H1 (cell line): ENCODE measurements around the gene NUBPL. TPM values are rescaled to one million over a fixed set of nuclear protein-coding genes. Genes with fewer than 3 reads are reported as not detected.

ENCODE experiments used
- CTCF ChIA-PET: fragments of 300-600 bp; sonication (Branson Sonifier 250); formaldehyde crosslinking; loops from one replicate; lab custom pipeline; 2021; ENCODE audit not compliant: partially characterized antibody; lab: Charles Lee
- POLR2A ChIA-PET: fragments of 300-600 bp; sonication (Branson Sonifier 250); formaldehyde crosslinking; loops from one replicate; lab custom pipeline; 2021; ENCODE audit warnings: inconsistent platforms; ENCODE audit not compliant: partially characterized antibody; lab: Charles Lee
- DNase-seq, 2 experiments: peaks; one replicate each; pipeline versions ENCODE4 v3.0.0 to v3.0.0-alpha.2; 2010 to 2022; ENCODE audit warnings: low spot score in 2 of 2, low read depth in 1 of 2, mixed read lengths in 1 of 2
- FAIRE-seq: peaks from 2 replicates; lab custom pipeline; 2011; peaks lifted over from hg19 to GRCh38; lab: Jason Lieb, UNC
- H2AFZ ChIP-seq: 2 replicates; pipeline ENCODE4 v1.8.1; 2012; ENCODE audit warnings: low read length, inconsistent platforms
- H2AK5ac ChIP-seq: 2 replicates; pipeline ENCODE4 v1.6.1; 2013; ENCODE audit warnings: low read depth, low read length
- H2BK120ac ChIP-seq: replicated peaks from 2 replicates; pipeline ENCODE3; 2013; ENCODE audit warnings: low read depth, low read length, inconsistent platforms
- H2BK12ac ChIP-seq: 2 replicates; pipeline ENCODE4 v1.6.1; 2013; ENCODE audit warnings: low read depth, low read length
- H2BK15ac ChIP-seq: 2 replicates; pipeline ENCODE4 v1.6.1; 2013; ENCODE audit warnings: low read length
- H2BK20ac ChIP-seq: 2 replicates; pipeline ENCODE4 v1.6.1; 2013; ENCODE audit warnings: low read length
- H2BK5ac ChIP-seq: 2 replicates; pipeline ENCODE4 v1.6.1; 2013; ENCODE audit warnings: low read depth, low read length
- H3K14ac ChIP-seq: 2 replicates; pipeline ENCODE4 v1.6.1; 2013; ENCODE audit warnings: inconsistent platforms; ENCODE audit not compliant: insufficient read length
- H3K18ac ChIP-seq: 2 replicates; pipeline ENCODE4 v1.6.1; 2013; ENCODE audit warnings: low read length; ENCODE audit errors: extremely low read depth
- H3K23ac ChIP-seq: 2 replicates; pipeline ENCODE4 v1.6.1; 2013; ENCODE audit warnings: inconsistent platforms; ENCODE audit not compliant: insufficient read length
- H3K23me2 ChIP-seq: 2 replicates; pipeline ENCODE4 v1.6.1; 2013; ENCODE audit warnings: low read depth, low read length
- H3K27ac ChIP-seq: 2 replicates; pipeline ENCODE4 v1.6.1; 2011; ENCODE audit warnings: low read depth, low read length, inconsistent platforms
- H3K27me3 ChIP-seq, 4 experiments: replicated peaks in 1 of 4; 1 replicate in 1 of 4; 2 replicates in 3 of 4; pipeline versions ENCODE4 v1.6.1 to v1.8.1; 2011 to 2013; ENCODE audit warnings: low read length in 3 of 4, mild to moderate bottlenecking in 3 of 4, inconsistent platforms in 2 of 4, mixed read lengths in 2 of 4, moderate library complexity in 1 of 4; ENCODE audit not compliant: control insufficient read depth in 3 of 4, insufficient read depth in 3 of 4; ENCODE audit errors: extremely low read depth in 1 of 4
- H3K36me3 ChIP-seq, 4 experiments: 2 replicates each; pipeline versions ENCODE4 v1.6.1 to v1.8.1; 2011 to 2013; ENCODE audit warnings: mild to moderate bottlenecking in 4 of 4, low read length in 3 of 4, moderate library complexity in 2 of 4, control low read depth in 1 of 4, inconsistent platforms in 1 of 4; ENCODE audit not compliant: insufficient read depth in 4 of 4, control insufficient read depth in 2 of 4
- H3K4ac ChIP-seq: replicated peaks from 2 replicates; pipeline ENCODE3; 2013; ENCODE audit warnings: low read length, low read depth, mixed read lengths, inconsistent platforms; ENCODE audit not compliant: insufficient read length
- H3K4me1 ChIP-seq, 4 experiments: replicated peaks in 1 of 4; 1 replicate in 1 of 4; 2 replicates in 3 of 4; pipeline versions ENCODE4 v1.6.1 to v1.8.1; 2011 to 2013; ENCODE audit warnings: low read length in 3 of 4, inconsistent platforms in 2 of 4, mixed read lengths in 1 of 4; ENCODE audit not compliant: insufficient read depth in 4 of 4, control insufficient read depth in 3 of 4
- H3K4me2 ChIP-seq, 2 experiments: 2 replicates each; pipeline versions ENCODE4 v1.6.1 to v1.8.1; 2011 to 2013; ENCODE audit warnings: low read depth in 2 of 2, low read length in 2 of 2, control low read depth in 1 of 2, inconsistent platforms in 1 of 2, mild to moderate bottlenecking in 1 of 2; ENCODE audit not compliant: insufficient read depth in 1 of 2
- H3K4me3 ChIP-seq, 4 experiments: fragments of 200-600, 300-600 bp in 1 of 4; sonication (generic), shearing (Covaris generic), sonication (Bioruptor Twin) in 1 of 4; 2 replicates each; pipeline versions ENCODE4 v1.5.1 to v1.8.1; 2011 to 2016; ENCODE audit warnings: low read length in 4 of 4, low read depth in 3 of 4, control low read depth in 2 of 4, inconsistent platforms in 2 of 4, mild to moderate bottlenecking in 2 of 4, mixed read lengths in 1 of 4, moderate library complexity in 1 of 4; ENCODE audit not compliant: insufficient read depth in 2 of 4; ENCODE audit errors: extremely low read depth in 1 of 4
- H3K56ac ChIP-seq: replicated peaks from 2 replicates; pipeline ENCODE3; 2013; ENCODE audit warnings: low read depth, mild to moderate bottlenecking, mixed read lengths, low read length, inconsistent platforms; ENCODE audit not compliant: insufficient read length
- H3K79me1 ChIP-seq: 2 replicates; pipeline ENCODE4 v1.6.1; 2013; ENCODE audit warnings: low read depth, low read length, control low read depth
- H3K79me2 ChIP-seq, 2 experiments: 2 replicates each; pipeline versions ENCODE4 v1.6.1 to v1.8.1; 2012 to 2013; ENCODE audit warnings: low read length in 2 of 2, mild to moderate bottlenecking in 2 of 2, inconsistent platforms in 1 of 2; ENCODE audit not compliant: insufficient read depth in 2 of 2, control insufficient read depth in 1 of 2
- H3K9ac ChIP-seq, 4 experiments: replicated peaks in 1 of 4; 1 replicate in 1 of 4; 2 replicates in 3 of 4; pipeline versions ENCODE4 v1.6.1 to v1.8.1; 2011 to 2013; ENCODE audit warnings: low read depth in 3 of 4, low read length in 3 of 4, control low read depth in 2 of 4, mild to moderate bottlenecking in 2 of 4, moderate library complexity in 2 of 4, inconsistent platforms in 1 of 4; ENCODE audit errors: extremely low read depth in 1 of 4
- H3K9me3 ChIP-seq, 2 experiments: 2 replicates each; pipeline versions ENCODE4 v1.6.1 to v1.8.1; 2012 to 2013; ENCODE audit warnings: mild to moderate bottlenecking in 2 of 2, moderate library complexity in 2 of 2, control low read depth in 1 of 2, inconsistent platforms in 1 of 2, low read depth in 1 of 2, low read length in 1 of 2, mixed read lengths in 1 of 2; ENCODE audit not compliant: insufficient read depth in 2 of 2
- H4K20me1 ChIP-seq, 2 experiments: replicated peaks in 1 of 2; 2 replicates each; pipeline versions ENCODE3 to v1.8.1; 2011 to 2013; ENCODE audit warnings: inconsistent platforms in 2 of 2, low read length in 2 of 2, mild to moderate bottlenecking in 1 of 2; ENCODE audit not compliant: insufficient read depth in 2 of 2, control insufficient read depth in 1 of 2
- H4K5ac ChIP-seq: 2 replicates; pipeline ENCODE4 v1.6.1; 2013; ENCODE audit warnings: low read length, low read depth, mixed read lengths, inconsistent platforms; ENCODE audit not compliant: insufficient read length
- H4K8ac ChIP-seq: 2 replicates; pipeline ENCODE4 v1.8.0; 2013; ENCODE audit warnings: mild to moderate bottlenecking, moderate library complexity, low read length, inconsistent platforms; ENCODE audit not compliant: insufficient read depth; ENCODE audit errors: extremely low read depth
- H4K91ac ChIP-seq: replicated peaks from 2 replicates; pipeline ENCODE3; 2013; ENCODE audit warnings: low read length, mixed read lengths, inconsistent platforms; ENCODE audit not compliant: insufficient read length
- BACH1 ChIP-seq: IDR thresholded peaks from 2 replicates; pipeline ENCODE4 v1.6.1; 2012; ENCODE audit warnings: low read length, improper control_type of control experiment
- CBX8 ChIP-seq: fragments of 300-800, 300-1000 bp; sonication (generic); IDR thresholded peaks from 2 replicates; pipeline ENCODE4 v1.7.1; 2016; ENCODE audit warnings: low read depth, low read length, borderline replicate concordance
- CHD1 ChIP-seq: IDR thresholded peaks from 2 replicates; pipeline ENCODE4 v1.6.1; 2012; ENCODE audit warnings: low read depth, low read length, improper control_type of control experiment
- EGR1 ChIP-seq: IDR thresholded peaks from 2 replicates; pipeline ENCODE4 v1.6.1; 2011; ENCODE audit warnings: low read depth, low read length, borderline replicate concordance
- GTF2F1 ChIP-seq: IDR thresholded peaks from 2 replicates; pipeline ENCODE4 v1.6.1; 2012; ENCODE audit warnings: low read depth, low read length, improper control_type of control experiment, borderline replicate concordance
- RBBP5 ChIP-seq: IDR thresholded peaks from 2 replicates; pipeline ENCODE4 v1.7.1; 2012; ENCODE audit warnings: low read depth, mild to moderate bottlenecking, inconsistent platforms, low read length, moderate library complexity, borderline replicate concordance
- SAP30 ChIP-seq: fragments of 300-600 bp; sonication (generic); IDR thresholded peaks from 2 replicates; pipeline ENCODE4 v1.7.1; 2012; ENCODE audit warnings: low read length, moderate library complexity, mild to moderate bottlenecking, inconsistent platforms; ENCODE audit not compliant: insufficient read depth, insufficient replicate concordance
- SUZ12 ChIP-seq: fragments of 200-600 bp; sonication (generic); IDR thresholded peaks from 2 replicates; pipeline ENCODE4 v1.6.1; 2012; ENCODE audit warnings: mild to moderate bottlenecking, inconsistent platforms, low read length, moderate library complexity, mixed read lengths
- TCF12 ChIP-seq: IDR thresholded peaks from 2 replicates; pipeline ENCODE4 v1.6.1; 2011; ENCODE audit warnings: low read depth, mild to moderate bottlenecking, low read length
- WGBS, 2 experiments: shearing (Covaris generic) in 1 of 2; methylation state at CpG; one replicate each; pipeline versions ENCODE4 v1.1.6 to v1.1.7; 2013 to 2015; ENCODE audit warnings: low lambda C conversion rate in 2 of 2, mixed read lengths in 2 of 2, inconsistent platforms in 1 of 2, low coverage in 1 of 2, missing lambda C conversion rate in 1 of 2; ENCODE audit not compliant: insufficient replicate concordance in 2 of 2, insufficient coverage in 1 of 2, insufficient read length in 1 of 2; ENCODE audit errors: extremely low coverage in 1 of 2, missing lambda C conversion rate in 1 of 2; 5-methylcytosine and 5-hydroxymethylcytosine counted together
- polyA plus RNA-seq, 7 experiments: library from polyadenylated mRNA; depleted of rRNA in 3 of 7; stranded (reverse) in 5 of 7; unstranded in 2 of 7; fragments of >200 nt in 5 of 7; fragments of 200-250 nt in 2 of 7; gene quantifications; 1 replicate in 5 of 7; 2 replicates in 1 of 7; 4 replicates in 1 of 7; pipeline versions ENCODE4 v1.2.1 to v1.2.3, GENCODE V29; 2011 to 2013; ENCODE audit warnings: missing spikeins in 2 of 7, mixed read lengths in 2 of 7
- total RNA-seq: library from RNA; stranded (reverse); fragmentation: NEBNext Ultra II Directional; extraction: Animal tissue kit (Norgen Biotek cat#: 25700); gene quantifications from 2 replicates; pipeline ENCODE4 v1.2.1, GENCODE V29; 2021
- TF ChIP-seq, protein P1 (sequence below): IDR thresholded peaks from 2 replicates; pipeline ENCODE4 v1.6.1; 2011; ENCODE audit warnings: low read depth, mild to moderate bottlenecking, low read length; ENCODE audit not compliant: insufficient read depth

The NUBPL gene
- total and polyA plus RNA-seq, 2 of the 8 experiments (the other 6 are each of a cell fraction or from before 2014, with no cell fraction given) = 1.6 to 6.8 TPM

DNA sequence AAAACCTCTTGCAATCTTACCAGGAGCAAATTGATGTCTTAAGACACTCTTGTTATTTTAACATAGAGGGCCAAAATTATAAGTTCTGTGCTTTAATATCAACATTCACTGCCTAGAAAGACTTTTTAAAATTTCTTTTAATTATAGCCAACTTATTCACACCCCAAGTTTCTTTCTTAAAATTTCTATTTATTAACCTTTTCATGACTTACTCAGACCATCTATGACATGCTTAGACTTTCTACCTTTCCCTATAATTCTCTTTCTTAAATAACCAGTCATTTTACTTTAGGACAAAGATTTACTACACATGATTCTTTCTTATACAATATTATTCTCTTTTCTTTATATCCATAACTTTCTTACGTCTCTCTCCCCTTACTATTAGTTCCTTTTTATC lies 220.4 kb downstream of the NUBPL start:
- TF ChIP-seq TCF12 (no peak), RBBP5 (no peak), GTF2F1 (no peak), CHD1 (no peak), CBX8 (no peak), BACH1 (no peak), EGR1 (no peak), SAP30 (no peak), SUZ12 (no peak)
- TF ChIP-seq, protein P1, sequence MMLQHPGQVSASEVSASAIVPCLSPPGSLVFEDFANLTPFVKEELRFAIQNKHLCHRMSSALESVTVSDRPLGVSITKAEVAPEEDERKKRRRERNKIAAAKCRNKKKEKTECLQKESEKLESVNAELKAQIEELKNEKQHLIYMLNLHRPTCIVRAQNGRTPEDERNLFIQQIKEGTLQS = no peak
- TF ChIP-seq, all 59 proteins: peak for 0
- DNase-seq = no peak
- CTCF ChIA-PET = no interaction called here
- Histone ChIP-seq H3K79me2 (no peaks in the 10 kb centered on the region), H2AFZ (no peak overlapping the region), H4K20me1 (no peaks in the 10 kb centered on the region), H3K18ac (no peak overlapping the region), H3K4ac (no peak overlapping the region), H3K27ac (no peak overlapping the region), H3K4me3 (no peak overlapping the region), H3K36me3 (no peaks in the 10 kb centered on the region; a peak in 1 of 8 replicates), H3K27me3 (no peaks in the 10 kb centered on the region), H2BK20ac (no peak overlapping the region), H3K56ac (no peak overlapping the region), H2BK120ac (no peak overlapping the region), H3K14ac (no peak overlapping the region), H3K9ac (no peak overlapping the region), H3K9me3 (peaks cover 37 to 57% of the 10 kb centered on the region in 2 experiments), H2BK12ac (no peak overlapping the region), H4K91ac (no peak overlapping the region), H3K79me1 (no peaks in the 10 kb centered on the region), H2BK5ac (no peak overlapping the region), H2AK5ac (no peak overlapping the region), H4K5ac (no peak overlapping the region), H3K23ac (no peak overlapping the region), H3K4me1 (no peaks in the 10 kb centered on the region), H3K23me2 (no peaks in the 10 kb centered on the region), H2BK15ac (no peak overlapping the region), H4K8ac (no peak overlapping the region), H3K4me2 (no peak overlapping the region)
- FAIRE-seq = no peak
- WGBS, 2 experiments = 93 to 100% methylated on average over 1 of the region's 1 CpG
- POLR2A ChIA-PET = no interaction called here
